Right renal pelvis (tissue), 4 donors: ENCODE data around the gene GALNT2. TPM values are rescaled to one million over a fixed set of nuclear protein-coding genes. Genes with fewer than 3 reads are reported as not detected.
A peak's percentile ranks its signal among the peaks of the same experiment; 100 is the strongest.

ENCODE experiments used
- DNase-seq, 4 donors: peaks; one replicate each; pipeline ENCODE4 v3.0.0-alpha.2; 2013; ENCODE audit warnings: low read depth in 4 of 4, low spot score in 3 of 4, missing footprints in 1 of 4
- polyA plus RNA-seq, 4 donors: library from polyadenylated mRNA; unstranded; fragments of 120-200 nt; gene quantifications; one replicate each; pipeline ENCODE4 v1.2.1, GENCODE V29; 2013; ENCODE audit not compliant: insufficient read length in 4 of 4

The GALNT2 gene
- polyA plus RNA-seq, 4 donors: 61.4 to 72.6 (median 65.7) TPM

GRCh38 chr1:230197644-230198567, 130.9 kb downstream of the GALNT2 start:
- DNase-seq: no peak

GRCh38 chr1:230199034-230199433, 132.0 kb downstream of the GALNT2 start:
- no peak for DNase-seq

- DNase-seq: no peak
These were observed 132.5 kb downstream of the GALNT2 start for GRCh38 chr1:230199554-230199953.

GRCh38 chr1:230200276-230200675, 133.2 kb downstream of the GALNT2 start:
- DNase-seq: no peak

- DNase-seq: no peak
These were observed 134.4 kb downstream of the GALNT2 start for GRCh38 chr1:230201445-230201844.

- peak in 2 of 4 donors; percentile 9 to 13 for DNase-seq
These were observed 137.8 kb downstream of the GALNT2 start for GRCh38 chr1:230204842-230205241.

- DNase-seq: no peak
These were observed 138.7 kb downstream of the GALNT2 start for GRCh38 chr1:230205719-230206198.

GRCh38 chr1:230206207-230206606, 139.2 kb downstream of the GALNT2 start:
- no peak for DNase-seq

GRCh38 chr1:230206976-230207375, 139.9 kb downstream of the GALNT2 start:
- DNase-seq: no peak

- no peak for DNase-seq
These were observed 140.6 kb downstream of the GALNT2 start for GRCh38 chr1:230207598-230207997.

- DNase-seq: no peak
These were observed 141.7 kb downstream of the GALNT2 start for GRCh38 chr1:230208619-230209261.

- DNase-seq: no peak
These were observed 143.4 kb downstream of the GALNT2 start for GRCh38 chr1:230210326-230210980.

- DNase-seq: no peak
These were observed 143.9 kb downstream of the GALNT2 start for GRCh38 chr1:230210981-230211336.

- DNase-seq: no peak
These were observed 144.6 kb downstream of the GALNT2 start for GRCh38 chr1:230211436-230212145.

GRCh38 chr1:230212405-230212936, 145.4 kb downstream of the GALNT2 start:
- no peak for DNase-seq

GRCh38 chr1:230215031-230215430, 148.0 kb downstream of the GALNT2 start:
- no peak for DNase-seq

- DNase-seq: no peak
These were observed 148.5 kb downstream of the GALNT2 start for GRCh38 chr1:230215529-230215928.

GRCh38 chr1:230216896-230217295, 149.9 kb downstream of the GALNT2 start:
- no peak for DNase-seq

GRCh38 chr1:230218667-230219066, 151.6 kb downstream of the GALNT2 start:
- DNase-seq: no peak
